ENCODE measurements around the gene DNAI4. TPM values are rescaled to one million over a fixed set of nuclear protein-coding genes. Genes with fewer than 3 reads are reported as not detected.

Gene DNAI4
- total and polyA plus RNA-seq, 2 of the 4 experiments (the other 2 are of a cell fraction): 0.63 to 1.6 TPM

GRCh38 chr1:66920543-66920942 is 4.1 kb downstream of the DNAI4 start:
- Histone ChIP-seq H3K36me3 (ENCODE audit: control insufficient read depth, insufficient read depth, low read length) (no peaks in the 10 kb centered on the region), H3K27ac (ENCODE audit: insufficient read depth, low read length) (no peak overlapping the region), H2BK5ac (ENCODE audit: low read depth, low read length, poor library complexity, severe bottlenecking) (no peak overlapping the region), H3K18ac (ENCODE audit: low read depth, low read length) (no peak overlapping the region), H3K4ac (ENCODE audit: low read depth, low read length) (no peak overlapping the region), H3K23ac (ENCODE audit: low read depth, low read length) (no peak overlapping the region), H3K79me1 (ENCODE audit: low read depth in 1 of 2, low read length in 2 of 2) (peaks cover 8 to 22% of the 10 kb centered on the region in 2 experiments; a peak in 3 of 4 replicates), H3K4me3 (ENCODE audit: insufficient read depth, low read depth, low read length) (no peak overlapping the region), H4K91ac (ENCODE audit: insufficient read depth, low read depth, low read length) (no peak overlapping the region), H4K20me1 (ENCODE audit: insufficient read depth, low read length) (peaks cover 4% of the 10 kb centered on the region), H3K9me3 (ENCODE audit: control insufficient read depth, insufficient read depth, low read length) (no peaks in the 10 kb centered on the region), H3K9me1 (ENCODE audit: insufficient read depth, low read length) (no peaks in the 10 kb centered on the region), H3K27me3 (ENCODE audit: control insufficient read depth, insufficient read depth, low read length) (no peaks in the 10 kb centered on the region), H2AK9ac (replicated peaks; ENCODE audit: low read depth, low read length, poor library complexity) (no peak overlapping the region), H3K9ac (ENCODE audit: low read depth, low read length) (no peak overlapping the region), H2BK120ac (ENCODE audit: low read depth, low read length) (no peak overlapping the region), H2BK15ac (ENCODE audit: low read depth, low read length) (no peak overlapping the region), H4K8ac (ENCODE audit: low read depth in 2 of 2, low read length in 2 of 2) (no peak overlapping the region), H3K56ac (ENCODE audit: extremely low read depth, insufficient read depth, low read length) (no peak overlapping the region), H2BK20ac (ENCODE audit: low read depth, low read length) (no peak overlapping the region), H4K5ac (ENCODE audit: low read depth, low read length) (no peak overlapping the region), H3K14ac (replicated peaks; ENCODE audit: low read depth, low read length) (no peak overlapping the region), H2AK5ac (ENCODE audit: low read depth, low read length) (no peak overlapping the region), H3K4me2 (ENCODE audit: low read depth, low read length) (no peak overlapping the region), H2AFZ (replicated peaks; ENCODE audit: low read length, poor library complexity) (no peak overlapping the region), H3K4me1 (ENCODE audit: control insufficient read depth, insufficient read depth, low read length) (no peaks in the 10 kb centered on the region)
- no peak for ATAC-seq (ENCODE audit: low read depth)
- dilution Hi-C loops (cut with HindIII; ENCODE audit: low sequenced_read_pairs, unreplicated experiment): no loop called here
- WGBS, 2 experiments (ENCODE audit: extremely low coverage in 2 of 2, insufficient read length in 1 of 2): no CpG with 5 or more reads among the region's 2 CpGs
- BruUV-seq (replicated peaks): no TSS peak
- ChIA-PET CTCF (no interaction called here), POLR2A (ENCODE audit: unreplicated experiment) (no interaction called here)
- TF ChIP-seq FOS (IDR thresholded peaks at IDR 0.05; ENCODE audit: low read depth, low read length) (no peak), SMC3 (IDR thresholded peaks at IDR 0.05; ENCODE audit: low read depth, low read length) (no peak), NFE2L2 (IDR thresholded peaks at IDR 0.05; ENCODE audit: low read depth, low read length) (no peak), RCOR1 (IDR thresholded peaks at IDR 0.05; ENCODE audit: insufficient replicate concordance, low read length) (no peak), MXI1 (IDR thresholded peaks at IDR 0.05; ENCODE audit: borderline replicate concordance, low read depth, low read length) (no peak), RFX5 (IDR thresholded peaks at IDR 0.05; ENCODE audit: low read depth, low read length) (no peak), CHD1 (IDR thresholded peaks at IDR 0.05; ENCODE audit: low read depth, low read length) (no peak), RAD21 (IDR thresholded peaks at IDR 0.05; ENCODE audit: low read length) (no peak), MAZ (IDR thresholded peaks at IDR 0.05; ENCODE audit: borderline replicate concordance, low read depth, low read length) (no peak), CEBPB (IDR thresholded peaks at IDR 0.05; ENCODE audit: low read depth, low read length) (no peak), BHLHE40 (IDR thresholded peaks at IDR 0.05; ENCODE audit: low read depth, low read length) (no peak), USF2 (IDR thresholded peaks at IDR 0.05; ENCODE audit: low read depth, low read length) (no peak), CTCF (conservative IDR thresholded peaks at IDR 0.05; ENCODE audit: low read depth, low read length) (no peak), POLR2A (IDR thresholded peaks at IDR 0.05; ENCODE audit: low read depth, low read length) (no peak), MAFK (IDR thresholded peaks at IDR 0.05; ENCODE audit: low read depth, low read length) (no peak), ELK1 (IDR thresholded peaks at IDR 0.05; ENCODE audit: borderline replicate concordance, low read depth, low read length) (no peak)
- in situ Hi-C loops (cut with MboI; ENCODE audit: low sequenced_read_pairs): no loop called here
- no peak for DNase-seq
- intact Hi-C loops (cut with micrococcal nuclease): loop anchor here (5.0 kb wide), 1 partner anchor 153 kb away; no protein-coding TSS in a partner anchor

Data from IMR-90 (cell line).